ENCODE results near the gene RAB37.

RAB37 gene

DNA sequence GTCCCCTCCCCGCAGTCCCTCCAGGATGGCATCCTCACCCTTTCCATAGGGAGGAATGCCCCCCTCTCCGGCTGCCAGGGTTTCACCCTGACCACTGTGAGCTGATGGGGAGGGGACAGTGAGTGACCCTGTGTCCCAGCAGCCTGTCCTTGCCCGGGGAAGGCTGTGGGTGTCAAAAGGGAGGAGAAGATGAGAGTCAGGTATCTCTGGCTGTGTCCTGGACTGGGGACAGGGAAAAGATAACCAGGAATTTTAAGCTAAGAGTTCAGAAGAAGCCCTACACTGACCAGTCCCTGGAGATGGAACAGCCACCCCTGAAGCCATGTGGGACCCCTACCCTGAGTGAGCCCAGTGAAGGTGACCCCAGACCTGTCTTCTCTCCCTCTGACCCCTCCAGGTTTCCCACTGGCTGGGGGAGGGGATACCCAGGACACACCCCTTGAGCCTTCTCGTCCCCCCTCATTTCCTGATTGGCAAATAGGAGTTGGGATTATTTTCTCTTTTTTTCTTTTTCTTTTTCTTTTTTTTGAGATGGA is 27.8 kb downstream of the RAB37 start:
- DNase-seq (ENCODE audit: low read depth) = no peak
- TF ChIP-seq, protein P1, sequence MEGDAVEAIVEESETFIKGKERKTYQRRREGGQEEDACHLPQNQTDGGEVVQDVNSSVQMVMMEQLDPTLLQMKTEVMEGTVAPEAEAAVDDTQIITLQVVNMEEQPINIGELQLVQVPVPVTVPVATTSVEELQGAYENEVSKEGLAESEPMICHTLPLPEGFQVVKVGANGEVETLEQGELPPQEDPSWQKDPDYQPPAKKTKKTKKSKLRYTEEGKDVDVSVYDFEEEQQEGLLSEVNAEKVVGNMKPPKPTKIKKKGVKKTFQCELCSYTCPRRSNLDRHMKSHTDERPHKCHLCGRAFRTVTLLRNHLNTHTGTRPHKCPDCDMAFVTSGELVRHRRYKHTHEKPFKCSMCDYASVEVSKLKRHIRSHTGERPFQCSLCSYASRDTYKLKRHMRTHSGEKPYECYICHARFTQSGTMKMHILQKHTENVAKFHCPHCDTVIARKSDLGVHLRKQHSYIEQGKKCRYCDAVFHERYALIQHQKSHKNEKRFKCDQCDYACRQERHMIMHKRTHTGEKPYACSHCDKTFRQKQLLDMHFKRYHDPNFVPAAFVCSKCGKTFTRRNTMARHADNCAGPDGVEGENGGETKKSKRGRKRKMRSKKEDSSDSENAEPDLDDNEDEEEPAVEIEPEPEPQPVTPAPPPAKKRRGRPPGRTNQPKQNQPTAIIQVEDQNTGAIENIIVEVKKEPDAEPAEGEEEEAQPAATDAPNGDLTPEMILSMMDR (IDR thresholded peaks at IDR 0.05; ENCODE audit: low read depth, low read length, missing control alignments) = no peak
- no peak overlapping the region for H3K4me3 ChIP-seq (ENCODE audit: low read depth, low read length)

DNA sequence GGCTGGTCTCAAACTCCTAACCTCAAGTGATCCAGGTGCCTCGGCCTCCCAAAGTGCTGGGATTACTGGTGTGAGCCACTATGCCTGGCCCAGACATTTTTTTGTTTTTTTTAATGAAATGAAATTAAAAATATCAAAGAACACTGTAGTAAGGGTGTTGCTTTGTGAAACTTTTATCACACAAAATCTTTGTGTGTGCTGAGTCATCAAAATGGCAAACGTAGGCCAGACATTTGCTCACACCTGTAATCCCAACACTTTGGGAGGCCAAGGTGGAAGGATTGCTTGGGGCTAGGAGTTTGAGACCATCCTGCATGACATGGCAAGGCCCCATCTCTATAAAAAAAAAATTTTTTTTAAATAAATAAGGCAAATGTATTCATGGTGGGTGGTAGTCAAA is 29.4 kb downstream of the RAB37 start:
- no peak for DNase-seq (ENCODE audit: low read depth)
- H3K4me3 ChIP-seq (ENCODE audit: low read depth, low read length) = no peak overlapping the region
- TF ChIP-seq, protein P1 (IDR thresholded peaks at IDR 0.05; ENCODE audit: low read depth, low read length, missing control alignments) = no peak

GRCh38 chr17:74767111-74767516 is 30.1 kb downstream of the RAB37 start:
- no peak overlapping the region for H3K4me3 ChIP-seq (ENCODE audit: low read depth, low read length)
- no peak for DNase-seq (ENCODE audit: low read depth)
- TF ChIP-seq, protein P1 (IDR thresholded peaks at IDR 0.05; ENCODE audit: low read depth, low read length, missing control alignments) = no peak

- no peak for DNase-seq (ENCODE audit: low read depth)
- TF ChIP-seq, protein P1 (IDR thresholded peaks at IDR 0.05; ENCODE audit: low read depth, low read length, missing control alignments) = no peak
- H3K4me3 ChIP-seq (ENCODE audit: low read depth, low read length) = no peak overlapping the region
Measured at GRCh38 chr17:74768069-74768762, 31.2 kb downstream of the RAB37 start.

GRCh38 chr17:74768763-74769114 is 31.7 kb downstream of the RAB37 start:
- no peak overlapping the region for H3K4me3 ChIP-seq (ENCODE audit: low read depth, low read length)
- TF ChIP-seq, protein P1 (IDR thresholded peaks at IDR 0.05; ENCODE audit: low read depth, low read length, missing control alignments) = no peak
- no peak for DNase-seq (ENCODE audit: low read depth)

DNA sequence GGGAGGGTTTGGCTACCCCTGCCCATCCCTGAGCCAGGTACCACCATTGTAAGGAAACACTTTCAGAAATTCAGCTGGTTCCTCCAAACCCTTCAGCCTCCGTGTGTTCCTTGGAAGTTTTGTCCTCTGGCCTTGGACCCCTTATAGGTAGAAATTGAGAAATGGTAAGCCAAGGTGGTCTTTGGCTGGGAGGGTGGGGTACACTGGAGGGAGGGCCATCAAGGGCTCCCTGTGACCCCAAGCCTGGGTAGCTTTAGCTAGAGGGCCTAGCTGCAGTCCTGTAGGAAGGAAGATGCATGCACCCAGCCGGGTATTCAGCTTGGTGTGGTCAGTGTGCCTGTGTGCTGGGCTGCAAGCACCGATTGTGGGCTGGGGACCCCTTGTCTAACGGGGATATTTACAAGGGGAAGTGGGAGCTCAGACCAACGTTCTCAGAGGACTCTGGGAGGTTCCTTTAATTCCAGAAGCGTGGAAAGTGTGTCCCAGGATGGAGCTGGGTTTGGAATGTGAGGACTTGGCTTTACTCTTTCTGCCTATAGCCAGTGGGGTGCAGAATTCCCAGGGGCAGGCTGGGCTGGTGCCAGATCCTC is 32.3 kb downstream of the RAB37 start:
- no peak overlapping the region for H3K4me3 ChIP-seq (ENCODE audit: low read depth, low read length)
- TF ChIP-seq, protein P1 (IDR thresholded peaks at IDR 0.05; ENCODE audit: low read depth, low read length, missing control alignments) = no peak
- DNase-seq (ENCODE audit: low read depth) = no peak
